Forelimb muscle (tissue), 1 donor: Measurements from ENCODE around the gene PDP2. TPM values are rescaled to one million over a fixed set of nuclear protein-coding genes. Genes with fewer than 3 reads are reported as not detected.

ENCODE experiments used
- DNase-seq: peaks from one replicate; pipeline ENCODE4 v3.0.0-alpha.2; 2013; ENCODE audit warnings: low read depth
- polyA plus RNA-seq: library from polyadenylated mRNA; unstranded; fragments of 120-200 nt; gene quantifications from one replicate; pipeline ENCODE4 v1.2.1, GENCODE V29; 2013; ENCODE audit not compliant: insufficient read length

The PDP2 gene
- 3.3 TPM for polyA plus RNA-seq

- DNase-seq: peak; percentile 65
Measured at GRCh38 chr16:66880288-66881013, at the start of gene PDP2. Gene PDP2, plus strand, starts transcription at chr16:66880515. Its CDS starts 3,770 bp downstream, at chr16:66884285.

GRCh38 chr16:66832190-66832589 lies 48.1 kb upstream of the PDP2 start:
- no peak for DNase-seq

DNA sequence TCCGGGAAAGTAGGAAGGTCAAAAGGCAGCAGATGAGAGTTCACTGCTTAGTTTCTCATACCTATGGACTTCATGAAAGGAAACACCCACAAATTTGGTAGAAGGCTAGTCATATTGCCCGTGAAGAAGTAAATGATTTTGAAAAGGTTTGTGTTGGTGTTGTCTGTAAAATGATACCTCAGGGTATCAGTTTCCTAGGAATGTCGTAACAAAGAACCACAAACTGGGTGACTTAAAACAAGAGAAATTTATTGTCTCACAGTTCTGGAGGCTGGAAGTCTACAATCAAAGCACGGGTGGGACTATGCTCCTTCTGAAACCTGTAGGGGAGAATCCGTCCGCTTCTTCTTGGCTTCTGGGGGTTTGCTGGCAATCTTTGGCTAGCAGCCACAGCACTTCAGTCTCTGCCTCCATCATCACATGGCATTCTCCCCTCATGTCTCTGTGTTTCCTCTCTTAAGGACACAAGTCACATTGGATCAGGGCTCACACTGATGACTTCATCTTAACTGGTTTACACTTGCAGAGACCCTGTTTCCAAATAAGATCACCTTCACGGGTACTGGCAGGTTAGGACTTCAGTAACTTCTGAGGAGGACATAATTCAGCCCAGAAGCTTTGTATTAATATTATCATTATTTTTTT lies 47.5 kb upstream of the PDP2 start:
- no peak for DNase-seq

GRCh38 chr16:66834746-66835145 lies 45.6 kb upstream of the PDP2 start:
- no peak for DNase-seq

DNA sequence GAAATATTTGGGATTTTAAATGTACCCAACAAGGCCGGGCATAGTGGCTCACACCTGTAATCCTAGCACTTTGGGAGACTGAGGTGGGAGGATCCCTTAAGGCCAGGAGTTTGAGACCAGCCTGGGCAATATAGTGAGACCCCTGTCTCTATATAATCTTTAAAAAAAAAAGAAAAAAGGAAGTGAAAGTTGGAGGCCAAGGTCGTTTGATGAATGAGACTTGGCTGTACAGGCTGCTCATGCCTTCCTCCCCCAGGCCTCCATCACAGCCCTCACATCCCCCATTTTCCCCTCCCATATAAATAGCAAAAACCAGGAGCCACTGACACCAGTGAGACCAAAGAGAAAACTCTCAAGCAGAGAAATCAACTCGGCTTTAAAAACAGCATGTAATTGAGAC lies 39.4 kb upstream of the PDP2 start:
- no peak for DNase-seq

GRCh38 chr16:66841366-66841765 lies 38.9 kb upstream of the PDP2 start:
- no peak for DNase-seq

DNA sequence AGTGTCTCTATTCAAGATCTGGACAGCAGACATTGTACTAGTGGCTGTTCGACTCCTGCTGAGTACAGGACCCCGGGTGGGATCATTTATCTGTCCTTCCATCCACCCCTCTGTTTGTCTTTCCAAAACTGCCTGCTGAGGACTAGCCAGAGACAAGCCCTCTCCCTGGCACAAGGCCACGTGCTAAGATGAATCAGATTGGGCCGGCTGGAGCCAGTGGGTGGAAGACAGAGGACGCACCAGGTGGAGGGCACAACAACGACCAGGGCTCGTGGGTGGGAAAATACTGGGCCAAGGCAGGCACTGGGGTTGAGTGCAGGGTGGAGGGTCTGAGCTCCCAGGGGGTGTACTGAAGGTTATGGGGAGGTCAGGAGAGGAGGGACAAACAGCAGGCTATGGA lies 37.5 kb upstream of the PDP2 start:
- DNase-seq: no peak

DNA sequence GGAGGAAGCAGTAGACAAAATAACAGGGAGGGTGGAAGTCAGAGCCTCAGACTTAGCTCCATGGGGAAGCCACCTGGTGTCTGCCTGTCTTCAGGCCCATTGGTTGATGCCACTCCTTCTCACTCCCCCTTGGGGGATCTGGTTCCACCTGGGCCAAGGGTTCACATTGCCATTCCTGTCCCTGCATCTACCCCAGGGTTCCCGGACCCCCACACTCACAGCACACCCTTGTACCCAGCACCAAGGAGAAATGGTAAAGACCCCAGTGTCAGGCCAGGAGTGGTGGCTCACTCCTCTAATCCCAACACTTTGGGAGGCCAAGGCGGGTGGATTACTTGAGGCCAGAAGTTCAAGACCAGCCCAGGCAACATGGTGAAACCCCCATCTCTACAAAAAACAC lies 37.1 kb upstream of the PDP2 start:
- no peak for DNase-seq

DNA sequence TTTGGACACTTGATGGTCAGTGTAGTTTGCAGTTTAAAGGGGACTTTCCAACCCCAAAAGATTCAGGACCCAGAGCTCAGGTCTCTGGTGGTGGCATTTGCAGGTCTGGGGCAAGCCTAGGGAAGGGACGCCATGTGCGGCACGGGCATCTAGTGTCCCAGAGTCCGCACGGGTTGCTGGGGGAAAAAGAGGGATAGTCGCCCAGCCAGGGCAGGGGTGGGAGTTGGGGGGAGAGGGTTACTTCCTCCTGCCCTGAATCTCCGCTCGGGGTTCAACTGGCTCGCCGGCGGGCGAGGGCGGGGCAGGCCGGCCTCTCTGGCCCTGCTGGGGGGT lies 36.3 kb upstream of the PDP2 start:
- DNase-seq: no peak

- DNase-seq: no peak
Measured at GRCh38 chr16:66844342-66845079, 35.8 kb upstream of the PDP2 start, which contains the start of gene CA7. Gene CA7, plus strand, starts transcription at chr16:66844414. Its CDS starts 74 bp downstream, at chr16:66844488.

DNA sequence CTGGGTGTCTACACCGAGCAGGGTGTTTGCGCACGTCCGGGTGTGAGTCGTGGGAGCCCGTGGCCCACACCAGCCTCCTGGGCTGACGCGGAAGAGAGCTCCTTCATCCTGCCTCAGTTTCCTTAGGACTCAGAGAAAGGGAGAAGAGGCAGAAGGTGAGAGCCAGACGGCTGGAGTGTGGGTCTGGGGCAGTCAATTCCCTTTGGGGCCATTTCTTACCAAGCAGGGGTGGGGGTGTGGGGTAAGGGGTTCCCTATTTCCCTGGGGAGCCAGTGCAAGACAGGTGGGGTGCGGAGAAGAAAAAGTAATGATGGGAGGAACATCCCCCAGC lies 35.3 kb upstream of the PDP2 start:
- no peak for DNase-seq

DNA sequence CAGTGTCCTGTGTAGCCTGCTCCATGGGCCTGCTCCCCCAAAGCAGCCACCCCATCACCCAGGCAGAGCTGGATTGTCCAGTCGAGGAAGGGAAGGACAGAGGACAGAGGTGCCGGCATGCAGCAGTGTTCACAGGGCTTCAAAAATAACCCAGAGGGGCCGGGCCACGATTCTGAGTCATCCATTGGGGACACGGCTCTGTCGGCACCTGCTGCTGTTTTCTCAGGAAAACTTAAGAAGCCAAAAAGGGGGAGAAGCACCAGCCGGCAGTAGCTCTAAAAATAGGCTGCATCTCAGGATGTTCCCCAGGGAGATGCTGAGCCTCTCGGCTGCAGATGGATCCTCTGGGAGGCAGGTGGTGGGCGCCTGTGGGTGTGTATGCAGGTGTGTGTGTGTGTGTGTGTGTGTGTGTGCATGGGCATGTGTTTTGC lies 34.5 kb upstream of the PDP2 start:
- no peak for DNase-seq

DNA sequence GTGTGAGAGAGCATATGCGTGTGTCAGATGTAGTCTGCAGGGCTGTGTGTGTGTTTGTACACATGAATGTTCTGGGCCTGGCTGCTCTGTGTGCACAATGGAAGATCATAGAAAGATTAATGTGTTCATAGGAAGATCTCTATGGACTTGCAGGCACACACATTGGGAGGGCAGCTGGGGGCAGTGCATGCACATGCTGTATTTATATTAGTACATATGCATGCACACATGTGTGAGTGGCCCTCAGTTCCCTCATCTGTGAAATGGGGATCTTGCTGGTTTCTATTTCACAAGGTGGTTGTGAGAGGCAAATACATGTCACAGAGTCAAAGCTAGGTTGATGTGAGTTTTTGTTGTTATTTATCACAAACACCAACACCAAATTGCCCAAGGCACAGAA lies 34.0 kb upstream of the PDP2 start:
- no peak for DNase-seq

DNA sequence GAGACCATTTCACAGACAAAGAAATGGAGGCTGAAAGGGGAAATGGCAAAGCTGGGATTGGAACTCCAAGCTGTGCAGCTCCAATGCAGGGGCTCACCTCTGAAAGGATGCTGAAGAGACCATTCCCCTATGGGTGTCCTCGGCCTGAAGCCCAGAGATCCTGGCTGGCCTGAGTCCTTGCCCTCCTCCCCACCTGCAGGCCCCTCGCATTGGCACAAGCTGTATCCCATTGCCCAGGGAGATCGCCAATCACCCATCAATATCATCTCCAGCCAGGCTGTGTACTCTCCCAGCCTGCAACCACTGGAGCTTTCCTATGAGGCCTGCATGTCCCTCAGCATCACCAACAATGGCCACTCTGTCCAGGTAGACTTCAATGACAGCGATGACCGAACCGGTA lies 33.5 kb upstream of the PDP2 start:
- DNase-seq: no peak

- DNase-seq: no peak
Measured at GRCh38 chr16:66847533-66848067, 32.7 kb upstream of the PDP2 start.

DNA sequence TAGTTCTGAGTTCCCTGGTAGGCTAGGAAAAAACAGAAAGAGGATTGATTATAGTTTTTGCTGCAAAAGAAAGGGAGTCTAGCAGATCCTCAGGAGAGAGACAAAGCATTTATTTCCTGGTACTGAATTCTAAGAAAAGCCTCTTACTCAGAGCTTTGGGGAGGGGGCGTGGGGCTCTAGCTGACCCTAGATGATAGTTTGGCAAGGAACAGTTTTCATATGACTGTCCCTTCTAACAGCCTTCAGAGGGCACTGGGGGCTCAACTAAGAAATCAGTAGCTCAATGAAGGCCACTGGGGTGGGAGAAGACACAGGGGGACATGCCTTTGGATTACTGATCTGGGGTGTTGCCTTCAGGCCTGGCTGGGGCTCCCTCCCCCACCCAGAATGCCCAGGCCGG lies 32.1 kb upstream of the PDP2 start:
- DNase-seq: no peak

GRCh38 chr16:66849021-66849420 lies 31.3 kb upstream of the PDP2 start:
- DNase-seq: no peak

- no peak for DNase-seq
Measured at GRCh38 chr16:66849549-66849948, 30.8 kb upstream of the PDP2 start.

GRCh38 chr16:66850115-66850815 lies 30.1 kb upstream of the PDP2 start:
- no peak for DNase-seq

GRCh38 chr16:66851166-66851964 lies 28.9 kb upstream of the PDP2 start:
- no peak for DNase-seq
